IPS DF 19.7 (cell line): ENCODE results near the gene TRABD.
"Not testable (repeated sequence)": the region's sequence is repeated elsewhere in the genome, so short reads cannot be mapped to it uniquely, and the experiment has no call there.

Experiments
- DNase-seq: peaks from one replicate; pipeline ENCODE4 v3.0.0-alpha.2; 2013; ENCODE audit warnings: low read depth, low spot score

Gene TRABD

DNA sequence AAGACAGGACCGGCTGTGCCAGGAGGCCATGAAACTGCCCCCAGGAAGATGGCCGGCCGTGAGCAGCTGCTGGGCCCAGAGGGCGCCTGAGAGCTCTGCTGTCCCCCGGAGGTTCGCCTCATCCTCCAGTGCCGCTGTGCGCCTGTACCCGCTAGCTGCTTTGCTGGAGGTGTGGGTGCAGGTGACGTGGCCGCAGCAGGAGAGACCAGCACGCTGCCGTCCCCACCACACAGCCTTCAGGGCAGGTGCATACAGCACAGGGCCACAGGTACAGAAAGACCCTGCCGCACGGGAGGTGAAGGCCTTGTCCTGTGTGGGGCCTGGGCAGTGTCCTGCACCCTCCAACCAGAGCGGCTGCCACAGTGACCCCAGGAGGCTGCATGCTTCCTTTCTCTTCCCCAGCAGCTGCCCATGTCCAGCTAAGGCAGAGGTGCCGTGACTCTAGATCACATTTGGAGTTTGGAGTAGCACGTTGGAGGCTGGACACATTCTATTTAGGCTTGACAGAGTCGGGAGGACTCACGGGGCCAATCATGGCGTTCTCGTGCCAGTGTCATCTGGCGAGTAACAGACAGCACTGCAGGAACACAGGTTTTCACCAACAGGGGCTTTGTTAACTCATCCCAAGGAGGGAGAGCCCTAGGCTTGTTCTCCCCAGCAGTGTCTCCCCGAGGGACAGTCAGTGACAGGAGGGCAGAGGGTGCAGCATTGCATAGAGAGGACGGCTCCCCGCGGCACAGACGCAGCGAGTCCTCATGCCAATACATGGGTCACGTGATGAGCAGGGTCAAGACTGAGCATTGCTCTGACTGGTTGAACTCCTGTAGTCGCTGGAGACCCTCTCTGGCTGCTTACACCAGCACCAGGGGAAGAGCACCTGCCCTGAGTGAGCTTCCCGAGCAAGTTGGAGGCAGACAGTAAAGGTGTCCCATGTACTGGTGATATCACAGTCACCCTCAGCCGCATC lies 33.9 kb upstream of the TRABD start:
- no peak for DNase-seq

DNA sequence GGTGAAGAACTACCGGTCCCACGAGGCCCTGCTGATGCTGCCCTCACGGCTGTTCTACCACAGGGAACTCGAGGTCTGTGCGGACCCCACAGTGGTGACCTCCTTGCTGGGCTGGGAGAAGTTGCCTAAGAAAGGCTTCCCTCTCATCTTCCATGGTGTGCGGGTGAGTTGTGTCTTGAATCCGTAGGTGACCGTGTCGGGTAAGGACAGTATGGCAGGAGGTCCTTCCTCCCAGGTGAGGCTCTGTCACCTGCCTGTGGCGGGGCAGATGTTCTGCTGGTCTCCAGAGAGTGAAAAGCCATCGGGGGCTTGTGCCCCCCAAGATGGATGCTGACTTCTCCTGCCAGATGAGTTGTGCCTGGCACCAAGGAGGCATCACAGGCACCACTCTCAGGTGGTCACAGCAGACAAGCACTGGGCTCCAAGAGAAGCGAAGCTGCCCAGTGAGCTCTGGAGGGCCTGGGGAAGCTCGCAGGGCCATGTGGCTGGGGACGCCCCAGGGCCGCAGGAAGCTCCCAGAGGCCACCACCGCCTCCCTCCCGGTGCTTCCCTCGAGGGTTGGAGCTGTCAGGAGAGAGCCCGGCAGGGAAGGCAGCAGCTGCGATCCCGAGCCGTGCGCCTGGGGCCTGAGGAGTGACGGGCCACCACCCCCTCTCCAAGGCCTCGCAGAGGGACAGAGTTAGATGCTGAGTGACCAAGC lies 32.5 kb upstream of the TRABD start:
- DNase-seq = no peak

DNA sequence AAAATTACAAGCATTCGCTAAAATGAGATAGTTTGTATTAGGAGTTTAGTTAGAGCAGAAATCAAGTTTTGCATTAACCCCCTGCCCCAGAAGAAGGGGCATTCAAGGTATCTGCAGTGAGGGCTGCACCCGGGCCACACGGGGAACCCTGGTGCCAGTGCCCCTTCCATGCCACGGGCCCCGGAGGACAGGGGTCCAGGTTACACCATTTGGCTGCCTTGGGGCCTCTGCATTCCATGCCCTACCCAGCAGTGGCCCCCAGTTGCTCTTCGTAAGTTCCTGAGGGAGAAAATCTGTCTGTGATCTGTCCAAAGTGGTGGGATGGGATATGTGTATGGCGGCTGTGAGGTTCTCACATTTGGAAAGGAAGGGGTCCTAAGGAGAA lies 32.0 kb upstream of the TRABD start:
- no peak for DNase-seq

DNA sequence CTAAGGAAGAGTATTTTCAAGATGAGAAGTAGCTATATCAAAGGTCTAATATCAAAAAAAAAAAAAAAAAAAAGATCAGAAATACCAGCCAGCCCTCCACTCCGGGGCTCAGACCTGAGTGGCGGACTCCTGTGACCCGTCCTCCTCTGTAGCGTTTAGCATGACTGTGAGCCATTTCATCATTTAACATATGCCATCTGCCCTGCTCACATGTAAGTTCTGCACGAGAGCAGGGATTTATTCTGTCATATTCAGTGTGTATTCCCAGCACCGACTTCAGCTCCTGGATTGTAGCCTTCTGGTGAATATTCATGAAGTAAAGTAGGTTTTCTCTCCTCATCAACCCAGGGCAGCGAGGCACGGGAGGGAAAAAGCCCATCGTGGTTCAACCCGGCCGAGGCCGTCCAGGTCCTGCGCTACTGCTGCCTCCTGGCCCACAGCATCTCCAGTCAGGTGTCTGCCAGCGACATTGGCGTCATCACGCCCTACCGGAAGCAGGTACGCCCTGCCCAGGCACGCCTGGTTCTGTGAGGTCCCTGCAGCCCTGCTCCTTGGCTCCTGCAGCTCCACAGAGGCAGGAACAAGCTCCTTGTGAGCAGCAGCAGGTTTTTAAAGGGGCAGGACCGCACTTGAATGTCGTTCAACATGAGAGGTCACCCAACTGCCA lies 27.9 kb upstream of the TRABD start:
- DNase-seq = no peak

DNA sequence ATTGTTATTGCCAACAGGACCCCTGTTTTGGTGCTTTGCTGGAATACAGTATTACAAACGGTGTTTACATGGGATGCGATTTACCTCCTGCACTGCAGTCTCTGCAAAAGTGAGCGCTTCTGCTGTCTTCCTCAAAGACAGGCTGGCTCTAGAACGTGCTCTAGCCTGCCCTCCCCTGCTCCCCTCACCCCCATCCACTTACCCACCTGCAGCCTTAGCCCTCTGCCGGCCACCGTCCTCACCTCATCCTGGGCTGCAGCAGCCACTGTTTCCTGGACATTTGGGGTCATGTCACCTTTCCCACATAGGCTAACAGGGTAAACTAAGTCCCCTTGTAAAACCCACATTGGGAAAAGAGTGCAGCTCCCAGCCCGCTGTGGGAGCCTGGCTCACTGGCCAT lies 24.8 kb upstream of the TRABD start:
- DNase-seq = no peak

DNA sequence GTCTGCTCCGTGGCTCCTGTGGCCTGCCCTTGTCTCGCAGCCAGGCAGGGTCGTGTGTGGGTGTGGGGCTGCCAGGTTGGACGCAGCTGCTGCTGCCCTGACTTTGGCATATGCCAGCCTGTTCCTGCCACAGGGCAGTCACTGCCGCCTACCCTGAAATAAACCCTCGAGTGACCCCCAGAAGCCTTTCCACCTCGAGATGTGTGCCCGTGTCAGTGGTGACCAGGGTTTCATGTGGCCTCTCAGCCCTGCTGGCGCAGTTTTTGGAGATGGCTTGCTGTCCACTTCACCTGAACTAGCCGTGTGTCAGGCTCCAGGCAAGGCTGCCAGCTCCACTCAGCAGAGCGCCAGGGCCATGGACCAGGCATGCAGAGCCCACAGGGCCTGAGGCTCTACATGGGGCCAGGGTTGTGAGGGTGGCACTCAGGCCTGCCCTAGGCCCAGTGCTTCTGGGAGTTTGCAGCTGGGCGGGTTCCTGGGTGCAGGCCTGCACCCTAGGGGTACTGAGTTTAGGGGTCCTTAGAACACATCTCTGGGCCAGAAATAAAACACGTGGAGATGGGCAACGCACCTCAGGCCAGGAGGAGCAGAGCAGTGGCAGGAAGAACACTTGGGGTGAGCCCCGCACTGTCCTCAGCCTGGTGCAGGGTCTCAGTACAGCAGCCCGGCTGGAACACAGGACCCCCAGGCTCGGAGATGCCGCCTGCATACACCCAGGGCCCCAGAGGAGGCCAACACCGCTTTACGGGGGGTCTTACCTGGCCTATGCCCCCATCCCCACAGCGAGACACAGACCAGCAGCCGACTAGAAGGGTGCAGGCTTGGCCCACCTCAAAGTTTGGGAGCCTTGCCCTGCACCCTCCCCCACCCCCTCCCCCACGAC lies 24.0 kb upstream of the TRABD start:
- no peak for DNase-seq

DNA sequence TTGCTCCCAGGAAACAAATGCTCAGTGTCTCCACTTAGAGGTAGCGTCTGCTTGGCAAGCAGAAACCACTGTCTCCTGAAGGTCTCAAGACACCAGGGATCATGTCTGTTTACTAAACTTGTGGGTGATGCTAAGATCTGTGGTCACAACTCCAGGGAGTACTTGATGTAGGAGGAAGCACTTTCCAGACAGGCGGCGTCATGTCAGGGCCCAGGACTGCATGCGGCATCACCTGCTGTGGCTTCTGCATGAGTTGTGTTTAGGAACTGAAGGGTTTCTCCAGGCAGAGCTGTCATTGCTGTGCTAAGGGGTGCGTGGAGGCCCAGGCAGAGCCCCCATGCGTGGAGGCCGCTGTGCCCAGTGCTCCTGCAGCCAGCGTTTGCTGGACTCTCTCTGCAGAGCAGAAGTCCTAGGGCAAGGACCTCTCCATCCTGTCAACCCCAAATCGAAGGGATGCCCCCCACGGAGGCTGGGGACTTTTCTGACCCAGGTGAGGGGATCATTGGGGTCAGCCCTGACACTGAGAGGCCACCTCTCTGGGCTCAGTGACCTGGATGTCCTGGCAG lies 23.2 kb upstream of the TRABD start:
- no peak for DNase-seq

DNA sequence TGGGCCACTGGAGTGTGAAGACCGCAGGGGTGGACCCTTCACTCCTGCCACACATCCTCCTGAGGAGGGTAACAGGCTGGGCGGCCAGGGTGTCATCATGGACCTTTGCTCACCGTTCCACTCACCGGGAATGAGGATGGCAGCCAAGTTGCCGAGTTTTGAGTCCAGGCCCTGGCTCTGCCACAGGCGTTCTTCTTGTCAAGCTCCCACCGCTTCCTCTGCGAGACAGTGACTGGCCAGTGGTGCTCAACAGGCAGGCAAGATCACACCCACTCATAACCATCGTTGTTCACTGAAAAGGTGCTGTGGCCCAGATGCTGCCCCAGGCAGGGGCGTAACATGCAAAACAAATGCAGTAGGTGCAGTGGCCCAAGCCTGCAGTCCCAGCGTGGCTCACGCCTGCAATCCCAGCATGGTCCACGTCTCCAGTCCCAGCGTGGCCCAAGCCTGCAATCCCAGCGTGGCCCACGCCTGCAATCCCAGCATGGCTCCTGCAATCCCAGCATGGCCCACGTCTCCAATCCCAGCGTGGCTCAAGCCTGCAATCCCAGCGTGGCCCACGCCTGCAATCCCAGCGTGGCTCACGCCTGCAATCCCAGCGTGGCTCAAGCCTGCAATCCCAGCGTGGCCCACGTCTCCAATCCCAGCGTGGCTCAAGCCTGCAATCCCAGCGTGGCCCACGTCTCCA lies 20.1 kb upstream of the TRABD start:
- no peak for DNase-seq

DNA sequence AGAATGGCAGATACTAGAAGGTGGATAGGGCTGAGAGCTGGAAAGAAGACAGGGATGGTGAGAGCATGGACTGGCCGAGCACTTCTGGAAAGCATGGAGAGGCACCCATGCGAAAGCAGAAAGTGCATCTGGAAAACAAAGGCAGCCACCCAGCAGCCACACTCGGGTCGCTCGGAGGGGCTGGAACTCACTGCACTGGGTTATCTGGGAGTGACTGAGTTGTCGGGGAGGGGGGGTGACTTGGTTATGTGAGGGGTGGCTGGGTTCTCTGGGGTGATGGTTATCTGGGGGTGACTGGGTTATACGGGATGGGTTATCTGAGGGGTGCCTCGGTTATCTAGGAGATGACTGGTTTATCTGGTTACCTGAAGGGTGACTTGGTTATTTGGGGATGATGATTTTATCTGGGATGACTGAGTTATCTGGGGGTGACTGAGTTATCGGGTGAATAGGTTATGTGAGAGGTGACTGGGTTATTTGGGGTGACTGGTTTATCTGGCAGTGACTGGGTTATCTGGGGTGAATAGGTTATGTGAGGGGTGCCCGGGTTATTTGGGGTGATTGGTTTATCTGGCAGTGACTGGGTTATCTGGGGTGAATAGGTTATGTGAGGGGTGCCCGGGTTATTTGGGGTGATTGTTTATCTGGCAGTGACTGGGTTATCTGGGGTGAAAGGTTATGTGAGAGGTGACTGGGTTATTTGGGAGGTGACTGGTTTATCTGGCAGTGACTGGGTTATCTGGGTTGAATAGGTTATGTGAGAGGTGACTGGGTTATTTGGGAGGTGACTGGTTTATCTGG lies 17.8 kb upstream of the TRABD start:
- no peak for DNase-seq

DNA sequence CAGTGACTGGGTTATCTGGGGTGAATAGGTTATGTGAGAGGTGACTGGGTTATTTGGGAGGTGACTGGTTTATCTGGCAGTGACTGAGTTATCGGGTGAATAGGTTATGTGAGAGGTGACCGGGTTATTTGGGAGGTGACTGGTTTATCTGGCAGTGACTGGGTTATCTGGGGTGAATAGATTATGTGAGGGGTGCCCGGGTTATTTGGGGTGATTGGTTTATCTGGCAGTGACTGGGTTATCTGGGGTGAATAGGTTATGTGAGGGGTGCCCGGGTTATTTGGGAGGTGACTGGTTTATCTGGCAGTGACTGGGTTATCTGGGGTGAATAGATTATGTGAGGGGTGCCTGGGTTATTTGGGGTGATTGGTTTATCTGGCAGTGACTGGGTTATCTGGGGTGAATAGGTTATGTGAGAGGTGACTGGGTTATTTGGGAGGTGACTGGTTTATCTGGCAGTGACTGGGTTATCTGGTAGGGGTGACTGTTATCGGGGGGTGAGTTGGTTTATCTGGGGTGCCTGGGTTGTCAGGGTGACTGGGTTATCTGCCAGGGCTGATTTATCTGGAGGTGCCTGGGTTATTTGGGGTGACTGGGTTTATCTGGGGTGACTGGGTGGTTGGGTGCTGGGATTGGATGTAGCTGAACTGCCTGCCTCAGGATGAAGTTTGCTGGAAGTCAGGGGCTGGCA lies 17.1 kb upstream of the TRABD start:
- DNase-seq = not testable (repeated sequence)

DNA sequence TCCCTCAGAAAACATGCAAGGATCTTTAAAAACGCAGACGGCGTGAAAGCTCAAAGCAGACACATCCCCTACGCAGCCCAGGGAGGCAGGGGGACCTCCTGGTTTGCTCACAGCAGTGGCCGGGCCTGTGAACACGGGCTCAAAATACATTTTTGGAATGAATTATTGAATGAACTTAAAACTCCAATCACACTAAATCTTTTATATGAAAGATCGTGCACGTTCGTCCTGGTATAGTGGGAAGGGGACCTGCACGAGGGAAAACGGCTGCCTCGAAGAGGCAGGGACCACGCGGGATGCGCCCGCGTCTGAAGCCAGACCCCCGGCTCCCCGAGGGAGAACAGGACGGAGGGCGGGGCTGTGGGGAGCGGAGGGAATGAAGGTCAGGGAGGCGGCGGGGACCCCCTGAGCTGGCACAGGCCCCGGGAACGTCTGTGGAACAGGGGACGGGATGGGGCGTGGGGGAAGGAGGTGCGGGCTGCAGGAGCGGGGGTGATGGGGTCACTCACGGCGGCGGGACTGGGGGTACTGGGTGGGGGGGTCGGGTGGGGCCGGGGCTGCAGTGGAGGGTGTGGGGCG lies 16.4 kb upstream of the TRABD start:
- DNase-seq = no peak

DNA sequence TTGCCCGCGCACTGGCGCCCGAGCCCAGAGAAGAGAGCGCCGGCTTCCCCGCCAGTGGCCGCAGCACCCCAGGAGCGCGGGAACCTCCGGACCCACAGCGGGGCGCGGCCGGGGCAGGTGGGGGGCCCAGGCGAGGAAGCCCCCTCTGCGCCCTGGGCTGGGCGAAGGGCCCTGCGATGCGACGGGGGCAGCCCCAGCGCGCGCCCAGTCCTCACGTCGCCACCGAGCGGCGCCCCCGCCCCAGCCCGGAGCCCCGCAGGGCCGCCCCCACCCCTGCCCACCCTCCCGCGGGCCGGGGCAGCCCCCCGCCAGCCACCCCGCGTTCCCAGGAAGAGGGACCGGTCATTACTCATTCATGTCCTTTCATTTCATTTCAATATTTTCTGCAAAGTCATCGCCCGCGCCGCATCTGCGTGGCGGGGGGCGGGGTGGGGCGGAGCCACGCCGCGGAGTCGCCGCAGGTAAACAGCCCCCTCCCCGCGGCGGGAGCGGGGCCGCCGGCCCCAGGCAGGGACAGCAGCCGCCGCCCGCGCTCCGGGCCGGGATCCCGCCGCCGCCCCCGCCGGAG lies 15.9 kb upstream of the TRABD start:
- DNase-seq = no peak

DNA sequence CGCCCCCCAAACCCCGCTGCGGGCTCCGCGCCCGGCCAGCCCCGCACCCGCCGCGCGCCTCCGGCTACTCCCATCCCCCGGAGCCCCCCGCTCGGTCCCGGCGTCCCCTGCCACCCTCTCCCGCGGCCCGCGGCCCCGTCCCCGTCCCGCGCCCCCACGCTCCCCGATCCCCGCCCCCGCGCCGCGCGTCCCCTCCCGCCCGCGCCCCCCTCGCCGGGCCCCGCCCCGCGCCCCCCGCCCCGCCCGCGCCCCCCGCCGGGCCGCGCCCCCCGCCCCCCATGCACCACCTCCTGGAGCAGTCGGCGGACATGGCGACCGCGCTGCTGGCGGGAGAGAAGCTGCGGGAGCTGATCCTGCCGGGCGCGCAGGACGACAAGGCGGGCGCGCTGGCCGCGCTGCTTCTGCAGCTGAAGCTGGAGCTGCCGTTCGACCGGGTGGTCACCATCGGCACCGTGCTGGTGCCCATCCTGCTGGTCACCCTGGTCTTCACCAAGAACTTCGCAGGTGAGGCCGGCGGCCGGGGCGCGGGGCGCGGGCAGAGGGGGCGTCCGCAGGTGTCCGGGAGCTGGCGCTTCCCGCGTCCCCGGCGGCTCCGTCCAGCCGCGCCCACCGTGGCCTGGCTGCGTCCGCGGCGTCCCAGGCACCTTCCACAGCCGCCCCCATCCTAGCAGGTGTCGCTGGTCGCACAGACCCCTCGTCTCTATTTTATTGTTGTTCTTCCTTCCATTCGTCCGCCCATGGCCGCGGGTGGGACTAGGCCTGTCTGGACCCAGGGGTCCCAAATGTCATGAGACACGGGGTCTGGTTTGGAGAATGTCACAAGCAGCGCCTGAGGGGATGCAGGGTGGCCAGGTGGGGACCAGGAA lies 15.0 kb upstream of the TRABD start, which contains the start of gene PANX2:
Gene PANX2, plus strand, starts transcription at position 279 of the 866 bp plus-strand sequence. Its CDS starts 0 bp downstream, at position 279.
- no peak for DNase-seq

DNA sequence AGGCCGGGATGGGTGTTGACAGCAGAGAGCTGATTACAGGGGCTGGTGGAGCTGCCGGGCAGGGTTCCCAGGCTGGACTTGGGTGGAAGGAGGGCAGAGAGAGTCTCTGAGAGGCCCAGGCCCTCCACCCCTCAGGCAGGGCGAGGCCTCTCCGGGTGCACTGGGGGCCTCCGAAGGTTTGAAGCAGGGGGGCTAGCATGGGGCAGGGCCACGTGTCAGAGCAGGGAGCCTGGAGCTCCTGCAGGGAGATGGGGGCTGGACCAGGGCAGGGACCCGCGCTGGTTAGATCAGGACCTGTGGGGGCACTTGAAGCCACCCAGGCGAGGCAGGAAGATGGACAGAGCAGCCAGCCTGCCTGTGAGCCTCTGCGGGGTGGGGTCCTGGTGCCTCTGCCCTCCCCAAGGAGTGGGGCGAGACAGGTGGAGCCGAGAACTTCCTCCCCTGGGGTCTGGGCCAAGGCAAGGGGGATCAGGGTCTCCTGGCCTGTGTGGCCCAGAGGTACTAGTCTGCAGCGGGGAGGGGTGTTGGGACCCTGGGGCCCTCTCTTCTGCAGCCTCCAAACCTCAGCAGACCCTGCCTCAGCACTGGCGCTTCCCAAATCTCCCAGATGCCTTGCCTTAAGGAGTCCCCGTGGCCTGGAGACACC lies 14.3 kb upstream of the TRABD start:
- DNase-seq = no peak

DNA sequence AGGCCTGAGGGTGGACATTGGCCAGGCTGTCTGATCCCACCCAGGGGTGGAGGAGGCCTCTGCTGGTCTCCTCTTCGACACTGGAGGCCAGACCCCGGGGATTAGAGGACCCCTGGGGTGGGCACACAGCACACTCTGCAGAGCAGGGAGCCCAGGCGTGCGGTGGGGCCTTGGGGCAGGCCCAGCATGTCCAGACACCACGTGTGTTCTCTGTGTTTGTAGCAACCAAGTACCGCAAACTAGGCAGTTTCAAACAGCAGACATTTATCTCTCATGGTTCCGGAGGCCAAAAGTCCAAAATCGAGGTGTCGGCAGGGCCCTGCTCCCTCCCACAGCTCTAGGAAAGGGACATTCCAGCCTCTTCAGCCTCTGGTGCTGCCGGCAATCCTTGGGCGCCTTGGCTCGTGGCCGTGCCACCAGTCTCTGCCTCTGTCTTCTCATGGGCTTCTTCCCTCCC lies 13.7 kb upstream of the TRABD start:
- no peak for DNase-seq

DNA sequence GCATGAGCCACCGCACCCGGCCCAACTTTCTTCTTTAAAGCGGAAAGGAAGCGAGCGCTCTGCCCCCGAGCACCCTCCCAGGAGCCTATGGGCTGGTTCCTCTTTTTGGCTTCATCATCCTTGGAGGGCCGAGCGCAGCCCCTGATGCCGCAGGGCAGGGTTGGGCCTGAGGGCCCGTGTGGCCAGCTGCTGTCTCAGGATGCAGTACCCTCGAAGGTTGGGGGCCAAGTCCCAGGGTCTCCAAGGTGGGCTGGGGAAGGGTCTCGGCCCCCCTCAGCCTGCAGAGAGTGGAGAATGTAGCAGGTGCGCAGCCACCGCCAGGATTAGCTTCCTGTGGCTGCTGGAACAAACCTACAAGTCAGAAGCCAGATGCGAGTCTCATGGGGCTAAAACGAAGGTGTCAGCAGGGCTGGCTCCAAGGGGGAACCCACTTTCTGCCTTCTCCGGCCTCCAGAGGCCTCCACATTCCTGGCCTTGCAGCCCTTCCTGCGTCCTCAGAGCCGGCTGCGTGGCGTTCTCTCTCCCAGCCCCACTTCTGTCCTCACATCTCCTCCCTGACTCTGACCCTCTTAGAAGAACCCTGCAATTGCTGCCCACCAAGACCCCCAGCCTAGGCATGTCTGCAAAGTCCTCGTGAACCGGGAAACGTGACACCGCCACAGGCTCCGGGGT lies 12.3 kb upstream of the TRABD start:
- no peak for DNase-seq
